A549 (cell line): ENCODE measurements around the gene GDI2.

ENCODE experiments used
- CTCF ChIP-seq: fragments of >200 bp; sonication (Bioruptor Twin); formaldehyde crosslinking; IDR thresholded peaks from 3 replicates; pipeline ENCODE4 v1.5.1; 2016
- POLR2A ChIP-seq: IDR thresholded peaks from 2 replicates; pipeline ENCODE4 v1.6.1; 2012; ENCODE audit warnings: mild to moderate bottlenecking, low read length
- ZFP36 ChIP-seq: fragments of 450-650 bp; IDR thresholded peaks from 2 replicates; pipeline ENCODE4 v1.6.1; 2014; ENCODE audit warnings: borderline replicate concordance; ENCODE audit not compliant: partially characterized antibody

- TF ChIP-seq CTCF (no peak), POLR2A (no peak), ZFP36 (no peak)
Observed at GRCh38 chr10:5855979-5856700, 42.9 kb upstream of the GDI2 start.
